Progenitor cell of endocrine pancreas (in vitro differentiated cells): Measurements from ENCODE around the gene KCTD4. TPM values are rescaled to one million over a fixed set of nuclear protein-coding genes. Genes with fewer than 3 reads are reported as not detected.

Source experiments
- DNase-seq: peaks from one replicate; pipeline ENCODE4 v3.0.0; 2021; ENCODE audit warnings: low spot score; ENCODE audit not compliant: unreplicated experiment
- H3K27ac Mint-ChIP-seq: 2 replicates; pipeline ENCODE4 v1.8.0; 2021; ENCODE audit warnings: mild to moderate bottlenecking, moderate library complexity, mixed read lengths
- H3K27me3 Mint-ChIP-seq: 2 replicates; pipeline ENCODE4 v1.8.0; 2021; ENCODE audit warnings: mixed read lengths
- H3K36me3 Mint-ChIP-seq: 2 replicates; pipeline ENCODE4 v1.8.0; 2022; ENCODE audit warnings: mixed read lengths; ENCODE audit not compliant: insufficient read depth
- H3K4me1 Mint-ChIP-seq: 2 replicates; pipeline ENCODE4 v1.8.0; 2021; ENCODE audit warnings: low read depth, mixed read lengths
- H3K4me3 Mint-ChIP-seq: 2 replicates; pipeline ENCODE4 v1.8.0; 2021; ENCODE audit warnings: low read depth, mild to moderate bottlenecking, moderate library complexity, mixed read lengths
- H3K9me3 Mint-ChIP-seq: 2 replicates; pipeline ENCODE4 v1.8.0; 2021; ENCODE audit warnings: low read depth, mixed read lengths
- CTCF ChIP-seq: fragments of 200-600 bp; sonication (generic); IDR thresholded peaks from one replicate; pipeline ENCODE4 v1.5.0; 2021; ENCODE audit warnings: antibody characterized with exemption, mild to moderate bottlenecking; ENCODE audit not compliant: unreplicated experiment
- total RNA-seq: library from RNA; stranded (reverse); gene quantifications from 2 replicates; pipeline ENCODE4 v1.2.1, GENCODE V29; 2021

KCTD4 gene
- total RNA-seq, 1 donor from 2014 or later, result not detected

- TF ChIP-seq CTCF, result no peak
- Mint-ChIP-seq H3K27ac (no peak overlapping the region), H3K4me3 (no peak overlapping the region), H3K36me3 (peaks cover 9% of the 10 kb centered on the region), H3K9me3 (no peaks in the 10 kb centered on the region), H3K27me3 (no peaks in the 10 kb centered on the region), H3K4me1 (no peaks in the 10 kb centered on the region)
- DNase-seq, result no peak
These were observed 6.5 kb upstream of the KCTD4 start for GRCh38 chr13:45207319-45207718.

DNA sequence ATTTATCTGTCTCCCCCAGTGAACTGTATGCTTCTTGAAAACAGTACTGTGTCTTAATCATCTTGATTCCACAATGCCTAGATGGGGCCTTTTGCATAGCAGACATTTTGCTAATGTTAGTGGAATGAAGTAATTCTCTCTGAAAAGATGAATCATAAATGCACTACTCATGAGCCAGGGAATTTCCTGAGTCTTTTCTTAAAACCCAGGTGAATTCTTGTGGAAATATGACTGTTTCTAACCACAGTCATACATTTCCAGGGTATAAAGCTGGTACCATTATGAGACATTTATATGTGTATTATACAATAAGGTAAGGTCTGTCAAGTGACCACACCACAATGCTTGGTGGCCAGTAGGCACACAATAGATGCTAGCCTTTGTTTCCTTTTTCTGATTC, 5.5 kb upstream of the KCTD4 start:
- no peak for DNase-seq
- H3K36me3 Mint-ChIP-seq, result peaks cover 13% of the 10 kb centered on the region
- H3K4me3 Mint-ChIP-seq, result no peak overlapping the region
- no peaks in the 10 kb centered on the region for H3K27me3 Mint-ChIP-seq
- no peak overlapping the region for H3K27ac Mint-ChIP-seq
- H3K9me3 Mint-ChIP-seq, result no peaks in the 10 kb centered on the region
- no peak for TF ChIP-seq CTCF
- no peaks in the 10 kb centered on the region for H3K4me1 Mint-ChIP-seq

GRCh38 chr13:45205124-45205523, 4.3 kb upstream of the KCTD4 start:
- Mint-ChIP-seq H3K27ac (no peak overlapping the region), H3K4me1 (no peaks in the 10 kb centered on the region), H3K36me3 (peaks cover 6% of the 10 kb centered on the region), H3K4me3 (no peak overlapping the region), H3K9me3 (no peaks in the 10 kb centered on the region), H3K27me3 (no peaks in the 10 kb centered on the region)
- no peak for TF ChIP-seq CTCF
- no peak for DNase-seq

DNA sequence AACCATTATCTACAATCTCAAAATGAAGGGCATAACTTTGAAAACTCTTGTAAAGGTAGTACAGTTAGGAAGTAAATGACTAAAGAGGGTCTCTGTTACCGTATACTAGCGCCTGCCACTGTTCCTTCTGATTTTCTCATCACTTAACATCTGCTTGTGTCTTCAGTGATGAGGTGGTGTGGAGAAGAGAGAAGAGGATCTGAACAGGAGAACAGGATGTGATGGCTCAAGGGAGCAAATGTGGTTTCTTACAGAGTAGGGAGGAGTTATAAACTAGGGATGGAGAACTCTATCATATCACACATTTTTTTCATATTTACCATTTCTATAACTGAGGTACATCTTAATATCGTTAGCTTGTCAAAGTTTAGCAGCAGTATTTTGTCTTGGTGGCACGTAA, 1.1 kb downstream of the KCTD4 start:
- no peaks in the 10 kb centered on the region for H3K9me3 Mint-ChIP-seq
- H3K4me1 Mint-ChIP-seq, result peaks cover 6% of the 10 kb centered on the region
- peaks cover 4% of the 10 kb centered on the region for H3K36me3 Mint-ChIP-seq
- H3K4me3 Mint-ChIP-seq, result no peak overlapping the region
- no peak for DNase-seq
- no peak overlapping the region for H3K27ac Mint-ChIP-seq
- no peak for TF ChIP-seq CTCF
- no peaks in the 10 kb centered on the region for H3K27me3 Mint-ChIP-seq

DNA sequence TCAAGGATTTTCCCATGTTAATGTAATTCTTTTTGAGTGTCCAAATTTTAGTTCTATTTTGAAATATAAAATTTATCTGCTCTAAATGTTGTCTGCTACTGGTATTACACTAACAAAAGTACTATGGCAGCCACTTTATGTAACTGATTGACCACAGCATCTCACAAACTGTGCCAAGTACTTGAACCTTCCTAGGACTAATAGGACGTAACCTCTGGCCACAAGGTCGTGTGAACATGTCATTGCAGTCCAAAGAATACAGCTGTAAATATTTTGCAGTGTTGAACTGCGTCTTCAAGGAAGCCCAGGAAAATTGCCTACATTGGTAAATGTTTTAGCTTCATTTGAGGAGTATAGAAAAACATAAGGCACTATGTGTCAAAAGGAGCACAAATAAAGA, 1.9 kb downstream of the KCTD4 start:
- Mint-ChIP-seq H3K4me1 (peaks cover 6% of the 10 kb centered on the region), H3K4me3 (no peak overlapping the region), H3K9me3 (no peaks in the 10 kb centered on the region), H3K27ac (no peak overlapping the region), H3K36me3 (peaks cover 8% of the 10 kb centered on the region), H3K27me3 (no peaks in the 10 kb centered on the region)
- no peak for TF ChIP-seq CTCF
- DNase-seq, result no peak
